HG03457 (cell line): ENCODE results near the gene MIA2.

Source experiments
- ATAC-seq: cut with Tn5 transposase; IDR thresholded peaks from one replicate; pipeline ENCODE4 v1.9.1; 2021; ENCODE audit warnings: moderate number of reproducible peaks; ENCODE audit not compliant: unreplicated experiment

Gene MIA2

GRCh38 chr14:39432619-39433451 is 199.1 kb downstream of the MIA2 start:
- ATAC-seq = peak; percentile 53

GRCh38 chr14:39433452-39433813 is 199.7 kb downstream of the MIA2 start:
- ATAC-seq = no peak

GRCh38 chr14:39434401-39434800 is 200.7 kb downstream of the MIA2 start:
- ATAC-seq = no peak

GRCh38 chr14:39435241-39435640 is 201.5 kb downstream of the MIA2 start:
- ATAC-seq = no peak
